Urothelium cell line (cell line): Measurements from ENCODE around the gene GALNT11.
"Not testable (repeated sequence)": the region's sequence is repeated elsewhere in the genome, so short reads cannot be mapped to it uniquely, and the experiment has no call there.

Experiments
- DNase-seq: peaks from one replicate; pipeline ENCODE4 v3.0.0; 2011; ENCODE audit warnings: low spot score, mixed read lengths
- FAIRE-seq: peaks from 2 replicates; lab custom pipeline; 2011; peaks lifted over from hg19 to GRCh38; lab: Jason Lieb, UNC

GALNT11 gene

DNA sequence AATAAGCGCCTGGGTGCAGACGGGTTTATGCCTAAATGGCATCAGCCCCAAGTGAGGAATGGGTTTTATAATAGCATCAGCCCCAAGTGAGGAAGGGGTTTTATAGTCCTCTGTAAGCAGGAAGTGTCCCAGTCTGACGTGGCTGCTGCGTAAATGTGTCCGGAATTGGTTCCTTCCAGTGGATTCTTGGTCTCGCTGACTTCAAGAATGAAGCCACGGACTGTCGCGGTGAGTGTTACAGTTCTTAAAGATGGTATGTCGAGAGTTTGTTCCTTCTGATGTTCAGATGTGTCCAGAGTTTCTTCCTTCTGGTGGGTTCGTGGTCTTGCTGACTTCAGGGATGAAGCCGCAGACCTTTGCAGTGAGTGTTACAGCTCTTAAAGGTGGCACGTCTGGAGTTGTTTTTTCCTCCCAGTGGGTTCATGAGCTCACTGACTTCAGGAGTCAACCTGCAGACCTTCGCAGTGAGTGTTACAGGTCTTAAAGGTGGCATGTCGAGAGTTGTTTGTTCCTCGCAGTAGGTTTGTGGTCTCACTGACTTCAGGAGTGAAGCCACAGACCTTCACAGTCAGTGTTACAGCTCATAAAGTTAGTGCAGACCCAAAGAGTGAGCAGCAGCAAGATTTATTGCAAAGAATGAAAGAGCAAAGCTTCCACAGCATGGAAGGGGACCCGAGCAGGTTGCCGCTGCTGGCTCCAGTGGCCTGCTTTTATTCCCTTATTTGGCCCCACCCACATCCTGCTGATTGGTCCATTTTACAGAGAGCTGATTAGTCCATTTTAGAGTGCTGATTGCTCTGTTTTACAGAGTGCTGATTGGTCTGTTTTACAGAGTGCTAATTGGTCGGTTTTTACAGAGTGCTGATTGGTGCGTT is 2.3 kb downstream of the GALNT11 start:
- FAIRE-seq, DNase-seq: not testable (repeated sequence)

DNA sequence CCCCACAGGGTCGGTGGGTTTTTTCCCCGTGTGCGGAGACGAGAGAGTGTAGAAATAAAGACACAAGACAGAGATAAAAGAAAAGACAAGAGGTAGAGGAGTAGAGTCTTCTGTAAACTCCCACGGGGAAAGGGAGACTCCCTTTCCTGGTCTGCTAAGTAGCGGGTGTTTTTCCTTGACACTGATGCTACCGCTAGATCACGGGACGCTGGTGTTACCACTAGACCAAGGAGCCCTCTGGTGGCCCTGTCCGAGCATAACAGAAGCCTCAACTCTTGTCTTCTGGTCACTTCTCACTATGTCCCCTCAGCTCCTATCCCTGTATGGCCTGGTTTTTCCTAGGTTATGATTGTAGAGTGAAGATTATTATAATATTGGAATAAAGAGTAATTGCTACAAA is 4.6 kb downstream of the GALNT11 start:
- not testable (repeated sequence) for DNase-seq, FAIRE-seq

DNA sequence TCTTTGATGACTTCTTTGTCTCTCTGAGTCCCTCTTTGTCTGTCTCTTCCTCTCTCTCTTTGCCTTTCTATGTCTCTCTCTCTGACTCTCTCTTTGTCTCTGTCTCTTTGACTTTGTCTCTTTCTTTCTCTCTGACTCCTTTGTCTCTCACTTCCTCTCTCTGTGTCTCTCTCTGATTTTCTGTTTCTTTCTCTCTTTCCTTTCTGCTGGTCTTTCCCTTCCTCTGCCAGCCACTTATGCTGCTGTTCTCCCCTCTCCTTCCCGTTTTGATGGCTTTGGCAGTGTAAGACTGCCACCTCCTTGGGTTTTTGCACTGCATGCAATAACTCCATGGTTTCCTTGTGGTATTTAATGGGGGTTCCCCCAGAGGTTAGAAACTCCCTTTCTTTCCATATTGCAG is 5.2 kb downstream of the GALNT11 start:
- FAIRE-seq, DNase-seq: not testable (repeated sequence)

- DNase-seq (no peak), FAIRE-seq (no peak)
These were observed 10.3 kb downstream of the GALNT11 start for GRCh38 chr7:152035817-152036216.

DNA sequence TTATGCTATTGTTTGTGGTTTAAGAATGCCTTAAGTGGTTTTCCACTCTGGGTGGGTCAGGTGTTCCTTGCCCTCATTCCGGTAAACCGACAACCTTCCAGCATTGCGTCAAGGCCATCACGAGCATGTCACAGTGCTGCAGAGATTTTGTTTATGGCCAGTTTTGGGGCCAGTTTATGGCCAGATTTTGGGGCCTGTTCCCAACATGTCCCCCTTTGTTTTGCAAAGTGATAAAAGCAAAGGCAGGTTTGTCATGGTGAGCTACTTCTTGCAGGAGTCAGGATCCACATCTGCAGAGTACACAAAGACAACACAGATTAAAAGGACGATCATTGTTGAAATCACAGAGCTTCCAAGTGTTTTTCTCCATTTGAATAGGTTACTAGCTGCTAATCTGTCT is 12.9 kb downstream of the GALNT11 start:
- FAIRE-seq, DNase-seq: not testable (repeated sequence)

GRCh38 chr7:152043086-152043485 is 17.6 kb downstream of the GALNT11 start:
- not testable (repeated sequence) for DNase-seq, FAIRE-seq

GRCh38 chr7:152044909-152045308 is 19.4 kb downstream of the GALNT11 start:
- not testable (repeated sequence) for DNase-seq, FAIRE-seq

DNA sequence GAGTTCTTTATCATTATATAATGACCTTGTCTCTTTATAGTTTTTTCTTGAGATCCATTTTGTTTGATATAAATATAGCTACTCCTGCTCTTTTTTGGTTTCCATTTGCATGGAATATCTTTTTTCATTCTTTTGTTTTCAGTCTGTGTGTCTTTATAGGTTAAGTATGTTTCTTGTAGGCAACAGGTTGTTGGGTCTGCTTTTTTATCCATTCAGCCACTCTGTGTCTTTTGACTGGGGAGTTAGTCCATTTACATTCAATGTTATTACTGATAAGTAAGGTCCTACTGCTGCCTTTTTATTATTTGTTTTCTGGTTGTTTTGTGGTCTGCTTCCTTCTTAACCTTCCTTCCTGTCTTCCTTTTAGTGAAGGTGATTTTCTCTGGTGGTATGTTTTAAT is 21.1 kb downstream of the GALNT11 start:
- FAIRE-seq = no peak

DNA sequence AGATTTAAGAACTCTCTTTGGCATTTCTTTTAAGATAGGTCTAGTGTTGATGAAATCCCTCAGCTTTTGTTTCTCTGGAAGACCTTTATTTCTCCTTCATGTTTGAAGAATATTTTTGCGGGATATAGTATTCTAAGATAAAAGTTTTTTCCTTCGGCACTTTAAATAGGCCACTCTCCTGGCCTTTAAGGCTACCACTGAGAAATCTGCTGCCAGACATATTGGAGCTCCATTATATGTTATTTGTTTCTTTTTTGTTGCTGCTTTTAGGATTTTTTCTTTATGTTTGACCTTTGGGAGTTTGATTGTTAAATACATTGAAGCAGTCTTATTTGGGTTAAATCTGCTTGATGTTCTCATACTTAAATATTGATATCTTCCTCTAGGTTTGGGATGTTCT is 22.6 kb downstream of the GALNT11 start:
- FAIRE-seq (no peak), DNase-seq (no peak)

More for the DNA sequence above, 21.1 kb downstream of the GALNT11 start:
- DNase-seq = no peak

DNA sequence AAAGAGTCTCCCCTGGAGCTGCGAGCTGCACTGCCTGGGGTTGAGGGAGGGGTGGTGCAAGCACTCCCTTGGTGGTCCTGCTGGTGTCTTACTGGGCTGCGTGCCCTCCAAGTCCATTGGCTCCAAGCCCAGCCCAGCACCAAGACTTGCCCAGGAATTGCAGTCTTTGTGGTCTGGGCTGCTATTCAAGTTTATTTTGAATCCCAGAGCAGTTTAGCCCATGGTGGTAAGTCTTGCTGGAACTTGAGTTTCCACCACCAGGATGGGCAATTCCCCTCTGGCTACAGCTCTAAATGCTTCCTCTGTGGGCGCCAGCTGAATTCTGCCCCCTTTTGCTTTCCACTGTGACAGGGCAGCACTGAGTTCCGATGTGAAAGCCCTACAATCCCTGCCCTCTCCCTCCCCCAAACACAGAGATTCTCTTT is 25.1 kb downstream of the GALNT11 start:
- no peak for FAIRE-seq
- DNase-seq = no peak

- no peak for DNase-seq
- no peak for FAIRE-seq
These were observed 26.5 kb downstream of the GALNT11 start for GRCh38 chr7:152051968-152052367.

DNA sequence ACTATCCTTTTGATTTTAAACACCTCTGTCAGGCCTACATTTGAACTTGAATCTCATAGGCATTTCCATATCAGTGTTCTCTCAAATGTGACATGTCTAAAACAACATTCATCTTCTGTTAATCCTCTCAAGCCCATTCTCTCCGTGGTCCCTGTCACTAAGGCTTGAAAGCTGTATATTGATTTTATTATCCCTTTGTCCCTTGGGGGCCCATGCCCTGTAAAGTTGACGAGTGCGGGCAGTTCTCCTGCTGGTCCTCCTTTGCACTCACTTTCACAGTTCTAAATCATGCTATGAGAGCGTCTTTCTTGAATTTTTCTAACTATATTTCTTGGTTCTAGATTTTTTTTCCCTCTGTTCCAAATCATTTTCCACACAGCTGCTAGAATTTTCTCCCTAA is 27.3 kb downstream of the GALNT11 start:
- FAIRE-seq (no peak), DNase-seq (no peak)

GRCh38 chr7:152054367-152055230 is 29.1 kb downstream of the GALNT11 start:
- no peak for DNase-seq
- no peak for FAIRE-seq

GRCh38 chr7:152056621-152057274 is 31.3 kb downstream of the GALNT11 start:
- FAIRE-seq (no peak), DNase-seq (no peak)

DNA sequence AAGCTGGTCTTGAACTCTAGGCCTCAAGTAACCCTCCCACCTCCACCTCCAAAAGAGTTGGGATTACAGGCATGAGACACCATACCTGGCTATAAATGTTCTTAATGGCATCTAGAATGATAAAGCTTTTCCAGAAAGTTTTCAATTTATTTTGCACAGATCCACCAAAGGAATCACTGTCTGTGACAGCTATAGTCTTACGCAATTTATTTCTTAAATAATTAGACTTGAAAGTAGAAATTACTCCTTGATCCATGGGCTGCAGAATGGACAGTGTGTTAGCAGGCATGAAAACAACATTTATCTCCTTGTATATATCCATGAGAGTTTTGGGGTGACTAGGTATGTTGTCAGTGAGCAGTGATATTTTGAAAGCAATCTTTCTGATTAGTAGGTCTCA is 33.8 kb downstream of the GALNT11 start:
- DNase-seq = no peak
- FAIRE-seq = no peak

DNA sequence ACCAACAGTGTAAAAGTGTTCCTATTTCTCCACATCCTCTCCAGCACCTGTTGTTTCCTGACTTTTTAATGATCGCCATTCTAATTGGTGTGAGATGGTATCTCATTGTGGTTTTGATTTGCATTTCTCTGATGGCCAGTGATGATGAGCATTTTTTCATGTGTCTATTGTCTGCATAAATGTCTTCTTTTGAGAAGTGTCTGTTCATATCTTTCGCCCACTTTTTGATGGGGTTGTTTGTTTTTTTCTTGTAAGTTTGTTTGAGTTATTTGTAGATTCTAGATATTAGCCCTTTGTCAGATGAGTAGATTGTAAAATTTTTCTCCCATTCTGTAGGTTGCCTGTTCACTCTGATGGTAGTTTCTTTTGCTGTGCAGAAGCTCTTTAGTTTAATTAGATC is 35.6 kb downstream of the GALNT11 start:
- FAIRE-seq = not testable (repeated sequence)

GRCh38 chr7:152063192-152063591 is 37.7 kb downstream of the GALNT11 start:
- DNase-seq, FAIRE-seq: not testable (repeated sequence)

More for the DNA sequence above, 35.6 kb downstream of the GALNT11 start:
- not testable (repeated sequence) for DNase-seq

DNA sequence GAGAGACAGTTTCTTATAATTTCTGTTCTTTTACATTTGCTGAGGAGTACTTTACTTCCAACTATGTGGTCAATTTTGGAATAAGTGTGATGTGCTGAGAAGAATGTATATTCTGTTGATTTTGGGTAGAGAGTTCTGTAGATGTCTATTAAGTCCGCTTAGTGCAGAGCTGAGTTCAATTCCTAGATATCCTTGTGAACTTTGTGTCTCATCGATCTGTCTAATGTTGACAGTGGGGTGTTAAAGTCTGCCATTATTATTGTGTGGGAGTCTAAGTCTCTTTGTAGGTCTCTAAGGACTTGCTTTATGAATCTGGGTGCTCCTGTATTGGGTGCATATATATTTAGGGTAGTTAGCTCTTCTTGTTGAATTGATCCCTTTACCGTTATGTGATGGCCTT is 38.3 kb downstream of the GALNT11 start:
- DNase-seq, FAIRE-seq: not testable (repeated sequence)

DNA sequence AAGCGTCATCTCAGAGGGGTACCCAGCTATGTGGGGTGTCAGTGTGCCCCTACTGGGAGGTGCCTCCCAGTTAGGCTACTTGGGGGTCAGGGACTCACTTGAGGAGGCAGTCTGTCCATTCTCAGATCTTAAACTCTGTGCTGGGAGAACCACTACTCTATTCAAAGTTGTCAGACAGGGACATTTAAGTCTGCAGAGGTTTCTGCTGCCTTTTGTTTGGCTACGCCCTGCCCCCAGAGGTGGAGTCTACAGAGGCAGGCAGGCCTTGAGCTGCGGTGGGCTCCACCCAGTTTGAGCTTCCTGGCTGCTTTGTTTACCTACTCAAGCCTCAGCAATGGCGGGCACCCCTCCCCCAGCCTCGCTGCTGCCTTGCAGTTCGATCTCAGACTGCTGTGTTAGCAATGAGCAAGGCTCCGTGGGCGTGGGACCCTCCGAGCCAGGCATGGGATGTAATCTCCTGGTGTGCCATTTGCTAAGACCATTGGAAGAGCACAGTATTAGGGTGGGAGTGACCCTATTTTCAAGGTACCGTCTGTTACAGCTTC is 40.4 kb downstream of the GALNT11 start:
- FAIRE-seq, DNase-seq: not testable (repeated sequence)

DNA sequence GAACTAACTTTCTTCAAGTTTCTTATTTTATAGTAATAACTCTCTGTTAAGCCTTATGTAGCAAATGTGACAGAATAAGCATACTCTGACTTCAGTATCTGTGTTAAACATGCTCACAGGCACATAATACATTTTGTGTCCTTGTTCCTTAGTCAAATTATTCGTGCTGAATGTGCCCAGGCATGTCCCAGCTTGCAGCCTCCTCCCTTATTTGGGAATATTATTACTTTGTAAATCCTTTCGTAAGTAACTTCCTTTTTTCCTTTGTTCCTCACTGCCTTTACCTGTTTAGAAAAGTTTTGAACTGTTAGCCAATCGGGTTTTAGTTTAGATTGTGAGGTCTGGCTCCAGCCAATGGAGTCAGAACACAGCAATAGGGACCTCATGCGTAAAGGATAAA is 46.9 kb downstream of the GALNT11 start:
- no peak for FAIRE-seq
- no peak for DNase-seq

DNA sequence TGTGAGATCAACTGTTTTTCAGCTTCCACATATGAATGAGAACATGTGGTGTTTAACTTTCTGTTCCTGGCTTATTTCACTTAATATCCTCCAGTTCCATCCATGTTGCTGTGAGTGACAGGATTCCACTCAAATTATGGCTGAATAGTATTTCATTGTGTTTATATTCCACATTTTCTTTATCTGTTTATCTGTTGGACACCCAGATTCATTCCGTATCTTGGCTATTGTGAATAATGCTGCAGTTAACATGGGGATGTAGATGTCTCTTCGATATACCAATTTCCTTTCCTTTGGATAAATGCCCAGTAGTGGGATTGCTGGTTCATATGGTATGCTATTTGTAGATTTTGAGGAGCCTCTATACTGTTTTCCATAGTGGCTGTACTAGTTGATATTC is 47.9 kb downstream of the GALNT11 start:
- no peak for FAIRE-seq

More for the DNA sequence above, 47.9 kb downstream of the GALNT11 start:
- no peak for DNase-seq
